Measurements from ENCODE around the gene RPS6KL1.

The RPS6KL1 gene

DNA sequence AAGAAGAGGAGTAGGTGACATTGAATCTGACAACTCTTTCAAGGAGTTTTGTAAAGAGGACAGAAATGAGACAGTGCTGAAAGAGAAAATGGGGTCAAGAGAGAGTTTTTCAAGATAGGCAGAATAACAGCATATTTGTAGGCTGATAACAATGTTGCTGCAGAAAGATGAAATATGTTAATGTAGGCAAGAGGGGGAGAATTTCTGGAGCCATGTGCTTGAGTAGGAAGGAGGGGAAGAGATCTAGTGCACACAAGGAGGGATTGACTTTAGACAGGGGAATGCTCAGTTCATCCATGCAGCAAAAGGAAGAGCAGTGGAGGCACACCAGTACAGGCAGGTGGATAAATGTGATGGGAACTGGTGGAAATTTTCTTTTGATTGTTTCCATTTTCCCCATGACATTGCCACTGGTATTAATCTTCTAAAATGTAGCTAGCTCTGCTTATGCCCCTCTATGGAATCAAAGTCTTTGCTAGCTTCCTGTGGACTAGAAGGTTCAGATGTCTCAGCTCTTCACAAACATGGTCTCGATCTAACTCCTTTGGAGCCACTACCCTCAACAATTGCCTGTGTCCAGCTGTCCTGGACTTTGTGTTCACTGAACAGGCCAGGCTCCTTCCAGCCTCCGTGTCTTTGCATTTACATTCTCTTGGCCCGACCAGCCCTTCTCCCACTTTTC lies 56.2 kb downstream of the RPS6KL1 start:
- TF ChIP-seq, protein P1, sequence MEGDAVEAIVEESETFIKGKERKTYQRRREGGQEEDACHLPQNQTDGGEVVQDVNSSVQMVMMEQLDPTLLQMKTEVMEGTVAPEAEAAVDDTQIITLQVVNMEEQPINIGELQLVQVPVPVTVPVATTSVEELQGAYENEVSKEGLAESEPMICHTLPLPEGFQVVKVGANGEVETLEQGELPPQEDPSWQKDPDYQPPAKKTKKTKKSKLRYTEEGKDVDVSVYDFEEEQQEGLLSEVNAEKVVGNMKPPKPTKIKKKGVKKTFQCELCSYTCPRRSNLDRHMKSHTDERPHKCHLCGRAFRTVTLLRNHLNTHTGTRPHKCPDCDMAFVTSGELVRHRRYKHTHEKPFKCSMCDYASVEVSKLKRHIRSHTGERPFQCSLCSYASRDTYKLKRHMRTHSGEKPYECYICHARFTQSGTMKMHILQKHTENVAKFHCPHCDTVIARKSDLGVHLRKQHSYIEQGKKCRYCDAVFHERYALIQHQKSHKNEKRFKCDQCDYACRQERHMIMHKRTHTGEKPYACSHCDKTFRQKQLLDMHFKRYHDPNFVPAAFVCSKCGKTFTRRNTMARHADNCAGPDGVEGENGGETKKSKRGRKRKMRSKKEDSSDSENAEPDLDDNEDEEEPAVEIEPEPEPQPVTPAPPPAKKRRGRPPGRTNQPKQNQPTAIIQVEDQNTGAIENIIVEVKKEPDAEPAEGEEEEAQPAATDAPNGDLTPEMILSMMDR (IDR thresholded peaks at IDR 0.05; ENCODE audit: unreplicated experiment in 3 of 3), result no peak
- Mint-ChIP-seq H3K36me3 (ENCODE audit: low read depth) (no peaks in the 10 kb centered on the region), H3K4me1 (no peaks in the 10 kb centered on the region), H3K27ac (no peak overlapping the region), H3K4me3 (no peak overlapping the region), H3K27me3 (ENCODE audit: low read depth) (peaks cover 8% of the 10 kb centered on the region), H3K9me3 (no peaks in the 10 kb centered on the region)

GRCh38 chr14:74865156-74865555 lies 57.9 kb downstream of the RPS6KL1 start:
- Mint-ChIP-seq H3K27ac (no peak overlapping the region), H3K27me3 (ENCODE audit: low read depth) (peaks cover 12% of the 10 kb centered on the region), H3K4me1 (no peaks in the 10 kb centered on the region)

GRCh38 chr14:74864198-74864597 lies 58.9 kb downstream of the RPS6KL1 start:
- Mint-ChIP-seq H3K27ac (no peak overlapping the region), H3K9me3 (no peaks in the 10 kb centered on the region), H3K4me1 (no peaks in the 10 kb centered on the region), H3K4me3 (no peak overlapping the region), H3K27me3 (ENCODE audit: low read depth) (peaks cover 12% of the 10 kb centered on the region), H3K36me3 (ENCODE audit: low read depth) (no peaks in the 10 kb centered on the region)
- TF ChIP-seq, protein P1 (IDR thresholded peaks at IDR 0.05; ENCODE audit: unreplicated experiment in 3 of 3), result no peak

More at GRCh38 chr14:74865156-74865555, 57.9 kb downstream of the RPS6KL1 start:
- Mint-ChIP-seq H3K36me3 (ENCODE audit: low read depth) (no peaks in the 10 kb centered on the region), H3K4me3 (no peak overlapping the region), H3K9me3 (no peaks in the 10 kb centered on the region)
- TF ChIP-seq, protein P1 (IDR thresholded peaks at IDR 0.05; ENCODE audit: unreplicated experiment in 3 of 3), result no peak

DNA sequence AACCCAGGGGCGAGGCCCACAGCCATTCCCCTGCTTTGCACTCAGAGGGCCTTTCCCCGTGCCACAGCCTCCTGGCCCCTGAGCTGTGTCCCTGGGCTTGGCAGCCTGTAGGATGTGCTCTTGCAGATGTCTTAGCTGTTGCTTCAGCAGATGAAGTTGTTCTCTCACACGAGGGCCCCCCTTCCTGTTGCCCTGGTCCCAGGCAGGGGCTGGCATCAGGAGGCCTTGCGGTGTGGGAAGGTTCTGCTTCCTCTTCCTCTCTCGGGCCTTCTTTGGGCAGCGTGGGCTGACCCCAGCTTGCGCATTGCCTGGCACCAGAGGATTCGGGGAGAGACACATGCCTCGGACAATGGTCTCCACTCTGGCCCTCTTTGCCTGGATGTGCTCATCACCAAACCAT lies 59.8 kb downstream of the RPS6KL1 start:
- H3K36me3 Mint-ChIP-seq (ENCODE audit: low read depth), result no peaks in the 10 kb centered on the region
- no peaks in the 10 kb centered on the region for H3K4me1 Mint-ChIP-seq
- TF ChIP-seq, protein P1 (IDR thresholded peaks at IDR 0.05; ENCODE audit: unreplicated experiment in 3 of 3), result no peak
- no peak overlapping the region for H3K27ac Mint-ChIP-seq
- no peaks in the 10 kb centered on the region for H3K9me3 Mint-ChIP-seq
- H3K27me3 Mint-ChIP-seq (ENCODE audit: low read depth), result peaks cover 12% of the 10 kb centered on the region
- H3K4me3 Mint-ChIP-seq, result no peak overlapping the region

- Mint-ChIP-seq H3K27me3 (ENCODE audit: low read depth) (peaks cover 12% of the 10 kb centered on the region), H3K4me1 (no peaks in the 10 kb centered on the region), H3K9me3 (no peaks in the 10 kb centered on the region), H3K27ac (no peak overlapping the region), H3K4me3 (no peak overlapping the region), H3K36me3 (ENCODE audit: low read depth) (no peaks in the 10 kb centered on the region)
- TF ChIP-seq, protein P1 (IDR thresholded peaks at IDR 0.05; ENCODE audit: unreplicated experiment in 3 of 3), result no peak
Observed at GRCh38 chr14:74861734-74862090, 61.3 kb downstream of the RPS6KL1 start.
